Measurements from ENCODE around the gene ELFN1. TPM values are rescaled to one million over a fixed set of nuclear protein-coding genes. Genes with fewer than 3 reads are reported as not detected.

Gene ELFN1
- polyA plus RNA-seq, 1 donor (not counting 4 experiments of a cell fraction or from before 2014, with no cell fraction given), result 0.03 TPM

DNA sequence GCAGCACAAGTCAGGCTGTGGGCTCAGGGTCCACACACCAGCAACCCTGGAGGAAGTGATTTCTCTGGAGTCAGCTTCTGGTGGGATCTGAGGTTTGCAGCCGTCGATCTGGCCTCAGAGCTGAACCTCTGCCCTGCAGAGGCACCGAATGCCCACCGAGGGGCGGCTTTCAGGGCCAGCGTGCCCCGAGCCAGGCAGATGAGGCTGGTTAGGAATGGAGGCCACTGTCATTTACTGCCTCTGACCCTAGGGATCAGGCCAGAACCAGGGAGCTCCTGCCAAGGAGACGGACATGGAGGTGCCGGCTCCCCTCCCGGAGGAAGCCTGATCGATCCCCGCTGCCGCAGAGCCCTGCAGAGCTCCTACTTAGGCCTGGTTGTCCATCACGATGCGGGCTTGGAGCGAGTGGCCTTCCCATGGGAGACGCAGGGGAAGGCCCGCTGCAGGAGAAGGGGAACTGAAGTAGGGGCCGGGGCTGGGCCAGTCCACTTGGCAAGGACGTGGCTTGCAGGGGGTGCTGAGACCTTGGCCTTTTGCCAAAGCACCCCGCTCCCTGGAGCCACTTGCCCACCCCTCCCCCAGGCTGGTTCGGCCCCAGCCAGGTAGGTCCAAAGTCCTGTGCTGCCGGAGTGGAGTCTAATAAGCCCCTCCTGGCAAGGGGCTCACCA, 19.6 kb upstream of the ELFN1 start:
- Histone ChIP-seq H3K9me3 (ENCODE audit: control insufficient read depth, low read depth, low read length) (no peaks in the 10 kb centered on the region), H3K36me3 (ENCODE audit: control insufficient read depth in 2 of 2, extremely low read depth in 1 of 2, insufficient read depth in 2 of 2, low read length in 2 of 2) (no peaks in the 10 kb centered on the region), H3K9ac (ENCODE audit: control insufficient read depth, extremely low read depth, insufficient read depth, low read length) (no peak overlapping the region), H3K27ac (ENCODE audit: control insufficient read depth, insufficient read depth, low read length) (no peak overlapping the region), H2AFZ (ENCODE audit: control insufficient read depth, low read length) (no peak overlapping the region), H3K9me1 (ENCODE audit: control insufficient read depth, extremely low read depth, insufficient read depth, low read length) (no peaks in the 10 kb centered on the region), H4K20me1 (ENCODE audit: control insufficient read depth, extremely low read depth, insufficient read depth, low read length) (no peaks in the 10 kb centered on the region), H3K79me2 (ENCODE audit: control insufficient read depth, insufficient read depth, low read length) (no peaks in the 10 kb centered on the region), H3K27me3 (ENCODE audit: control insufficient read depth, extremely low read depth, insufficient read depth, low read length) (peaks cover 55% of the 10 kb centered on the region), H3K4me1 (ENCODE audit: control insufficient read depth, extremely low read depth, insufficient read depth, low read length) (no peaks in the 10 kb centered on the region), H3K4me2 (ENCODE audit: control insufficient read depth, extremely low read depth, insufficient read depth, low read depth, low read length) (no peak overlapping the region), H3K4me3 (ENCODE audit: control insufficient read depth in 2 of 3, extremely low read depth in 1 of 3, insufficient read depth in 2 of 3, low read depth in 1 of 3, low read length in 3 of 3) (no peak overlapping the region)
- no peak for TF ChIP-seq EZH2 (IDR thresholded peaks at IDR 0.05; ENCODE audit: low read length)
- TF ChIP-seq, protein P1, sequence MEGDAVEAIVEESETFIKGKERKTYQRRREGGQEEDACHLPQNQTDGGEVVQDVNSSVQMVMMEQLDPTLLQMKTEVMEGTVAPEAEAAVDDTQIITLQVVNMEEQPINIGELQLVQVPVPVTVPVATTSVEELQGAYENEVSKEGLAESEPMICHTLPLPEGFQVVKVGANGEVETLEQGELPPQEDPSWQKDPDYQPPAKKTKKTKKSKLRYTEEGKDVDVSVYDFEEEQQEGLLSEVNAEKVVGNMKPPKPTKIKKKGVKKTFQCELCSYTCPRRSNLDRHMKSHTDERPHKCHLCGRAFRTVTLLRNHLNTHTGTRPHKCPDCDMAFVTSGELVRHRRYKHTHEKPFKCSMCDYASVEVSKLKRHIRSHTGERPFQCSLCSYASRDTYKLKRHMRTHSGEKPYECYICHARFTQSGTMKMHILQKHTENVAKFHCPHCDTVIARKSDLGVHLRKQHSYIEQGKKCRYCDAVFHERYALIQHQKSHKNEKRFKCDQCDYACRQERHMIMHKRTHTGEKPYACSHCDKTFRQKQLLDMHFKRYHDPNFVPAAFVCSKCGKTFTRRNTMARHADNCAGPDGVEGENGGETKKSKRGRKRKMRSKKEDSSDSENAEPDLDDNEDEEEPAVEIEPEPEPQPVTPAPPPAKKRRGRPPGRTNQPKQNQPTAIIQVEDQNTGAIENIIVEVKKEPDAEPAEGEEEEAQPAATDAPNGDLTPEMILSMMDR (optimal IDR thresholded peaks at IDR 0.05 in 1 of 3, IDR thresholded peaks at IDR 0.05 in 1 of 3, conservative IDR thresholded peaks at IDR 0.05 in 1 of 3; ENCODE audit: extremely low read depth in 1 of 3, insufficient read depth in 2 of 3, low read length in 3 of 3), result no peak
- no peak for DNase-seq (ENCODE audit: low read depth, low spot score)
- dilution Hi-C loops (cut with MboI; ENCODE audit: extremely low pct_ligation_motif_present, low sequenced_read_pairs), result no loop called here
- no peak for FAIRE-seq

DNA sequence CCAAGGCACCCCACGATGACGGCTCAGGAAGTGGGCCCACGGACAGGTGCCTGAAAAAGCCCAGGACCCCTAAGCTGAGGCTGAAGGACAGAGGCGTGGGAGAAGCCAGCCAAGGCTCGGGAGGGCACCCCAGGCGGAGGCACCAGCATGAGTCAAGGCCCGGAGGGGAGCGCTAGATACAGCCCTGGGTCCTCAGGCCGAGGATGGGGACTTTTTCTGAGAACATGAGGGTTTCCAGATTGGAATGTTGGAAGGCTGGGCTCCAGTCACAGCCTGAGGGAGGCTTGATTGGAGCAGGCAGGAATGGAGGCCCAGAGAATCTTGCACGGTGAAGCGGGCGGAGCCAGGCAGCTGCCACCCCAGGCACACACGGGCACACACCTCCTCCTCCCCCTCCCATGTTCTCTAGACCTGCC, 19.0 kb upstream of the ELFN1 start:
- no peak overlapping the region for H2AFZ ChIP-seq (ENCODE audit: control insufficient read depth, low read length)
- dilution Hi-C loops (cut with MboI; ENCODE audit: extremely low pct_ligation_motif_present, low sequenced_read_pairs), result no loop called here
- H3K9ac ChIP-seq (ENCODE audit: control insufficient read depth, extremely low read depth, insufficient read depth, low read length), result no peak overlapping the region
- peaks cover 57% of the 10 kb centered on the region for H3K27me3 ChIP-seq (ENCODE audit: control insufficient read depth, extremely low read depth, insufficient read depth, low read length)
- no peaks in the 10 kb centered on the region for H4K20me1 ChIP-seq (ENCODE audit: control insufficient read depth, extremely low read depth, insufficient read depth, low read length)
- no peak for DNase-seq (ENCODE audit: low read depth, low spot score)
- TF ChIP-seq EZH2 (IDR thresholded peaks at IDR 0.05; ENCODE audit: low read length), result no peak
- TF ChIP-seq, protein P1 (optimal IDR thresholded peaks at IDR 0.05 in 1 of 3, IDR thresholded peaks at IDR 0.05 in 1 of 3, conservative IDR thresholded peaks at IDR 0.05 in 1 of 3; ENCODE audit: extremely low read depth in 1 of 3, insufficient read depth in 2 of 3, low read length in 3 of 3), result no peak
- no peak overlapping the region for H3K27ac ChIP-seq (ENCODE audit: control insufficient read depth, insufficient read depth, low read length)
- H3K9me3 ChIP-seq (ENCODE audit: control insufficient read depth, low read depth, low read length), result no peaks in the 10 kb centered on the region
- H3K36me3 ChIP-seq (ENCODE audit: control insufficient read depth in 2 of 2, extremely low read depth in 1 of 2, insufficient read depth in 2 of 2, low read length in 2 of 2), result no peaks in the 10 kb centered on the region
- no peaks in the 10 kb centered on the region for H3K79me2 ChIP-seq (ENCODE audit: control insufficient read depth, insufficient read depth, low read length)
- no peaks in the 10 kb centered on the region for H3K9me1 ChIP-seq (ENCODE audit: control insufficient read depth, extremely low read depth, insufficient read depth, low read length)
- no peaks in the 10 kb centered on the region for H3K4me1 ChIP-seq (ENCODE audit: control insufficient read depth, extremely low read depth, insufficient read depth, low read length)
- no peak overlapping the region for H3K4me3 ChIP-seq (ENCODE audit: control insufficient read depth in 2 of 3, extremely low read depth in 1 of 3, insufficient read depth in 2 of 3, low read depth in 1 of 3, low read length in 3 of 3)
- FAIRE-seq, result no peak
- H3K4me2 ChIP-seq (ENCODE audit: control insufficient read depth, extremely low read depth, insufficient read depth, low read depth, low read length), result no peak overlapping the region

Measured in keratinocyte (primary cell).